H1 (cell line): ENCODE results near the gene PET100. TPM values are rescaled to one million over a fixed set of nuclear protein-coding genes. Genes with fewer than 3 reads are reported as not detected.

Experiments
- CTCF ChIA-PET: fragments of 300-600 bp; sonication (Branson Sonifier 250); formaldehyde crosslinking; loops from one replicate; lab custom pipeline; 2021; ENCODE audit not compliant: partially characterized antibody; lab: Charles Lee
- POLR2A ChIA-PET: fragments of 300-600 bp; sonication (Branson Sonifier 250); formaldehyde crosslinking; loops from one replicate; lab custom pipeline; 2021; ENCODE audit warnings: inconsistent platforms; ENCODE audit not compliant: partially characterized antibody; lab: Charles Lee
- DNase-seq, 2 experiments: peaks; one replicate each; pipeline versions ENCODE4 v3.0.0 to v3.0.0-alpha.2; 2010 to 2022; ENCODE audit warnings: low spot score in 2 of 2, low read depth in 1 of 2, mixed read lengths in 1 of 2
- FAIRE-seq: peaks from 2 replicates; lab custom pipeline; 2011; peaks lifted over from hg19 to GRCh38; lab: Jason Lieb, UNC
- H2AFZ ChIP-seq: 2 replicates; pipeline ENCODE4 v1.8.1; 2012; ENCODE audit warnings: low read length, inconsistent platforms
- H2AK5ac ChIP-seq: 2 replicates; pipeline ENCODE4 v1.6.1; 2013; ENCODE audit warnings: low read depth, low read length
- H2BK120ac ChIP-seq: replicated peaks from 2 replicates; pipeline ENCODE3; 2013; ENCODE audit warnings: low read depth, low read length, inconsistent platforms
- H2BK12ac ChIP-seq: 2 replicates; pipeline ENCODE4 v1.6.1; 2013; ENCODE audit warnings: low read depth, low read length
- H2BK15ac ChIP-seq: 2 replicates; pipeline ENCODE4 v1.6.1; 2013; ENCODE audit warnings: low read length
- H2BK20ac ChIP-seq: 2 replicates; pipeline ENCODE4 v1.6.1; 2013; ENCODE audit warnings: low read length
- H2BK5ac ChIP-seq: 2 replicates; pipeline ENCODE4 v1.6.1; 2013; ENCODE audit warnings: low read depth, low read length
- H3K14ac ChIP-seq: 2 replicates; pipeline ENCODE4 v1.6.1; 2013; ENCODE audit warnings: inconsistent platforms; ENCODE audit not compliant: insufficient read length
- H3K18ac ChIP-seq: 2 replicates; pipeline ENCODE4 v1.6.1; 2013; ENCODE audit warnings: low read length; ENCODE audit errors: extremely low read depth
- H3K23ac ChIP-seq: 2 replicates; pipeline ENCODE4 v1.6.1; 2013; ENCODE audit warnings: inconsistent platforms; ENCODE audit not compliant: insufficient read length
- H3K23me2 ChIP-seq: 2 replicates; pipeline ENCODE4 v1.6.1; 2013; ENCODE audit warnings: low read depth, low read length
- H3K27ac ChIP-seq: 2 replicates; pipeline ENCODE4 v1.6.1; 2011; ENCODE audit warnings: low read depth, low read length, inconsistent platforms
- H3K27me3 ChIP-seq, 4 experiments: replicated peaks in 1 of 4; 1 replicate in 1 of 4; 2 replicates in 3 of 4; pipeline versions ENCODE4 v1.6.1 to v1.8.1; 2011 to 2013; ENCODE audit warnings: low read length in 3 of 4, mild to moderate bottlenecking in 3 of 4, inconsistent platforms in 2 of 4, mixed read lengths in 2 of 4, moderate library complexity in 1 of 4; ENCODE audit not compliant: control insufficient read depth in 3 of 4, insufficient read depth in 3 of 4; ENCODE audit errors: extremely low read depth in 1 of 4
- H3K36me3 ChIP-seq, 4 experiments: 2 replicates each; pipeline versions ENCODE4 v1.6.1 to v1.8.1; 2011 to 2013; ENCODE audit warnings: mild to moderate bottlenecking in 4 of 4, low read length in 3 of 4, moderate library complexity in 2 of 4, control low read depth in 1 of 4, inconsistent platforms in 1 of 4; ENCODE audit not compliant: insufficient read depth in 4 of 4, control insufficient read depth in 2 of 4
- H3K4ac ChIP-seq: replicated peaks from 2 replicates; pipeline ENCODE3; 2013; ENCODE audit warnings: low read length, low read depth, mixed read lengths, inconsistent platforms; ENCODE audit not compliant: insufficient read length
- H3K4me1 ChIP-seq, 4 experiments: replicated peaks in 1 of 4; 1 replicate in 1 of 4; 2 replicates in 3 of 4; pipeline versions ENCODE4 v1.6.1 to v1.8.1; 2011 to 2013; ENCODE audit warnings: low read length in 3 of 4, inconsistent platforms in 2 of 4, mixed read lengths in 1 of 4; ENCODE audit not compliant: insufficient read depth in 4 of 4, control insufficient read depth in 3 of 4
- H3K4me2 ChIP-seq, 2 experiments: 2 replicates each; pipeline versions ENCODE4 v1.6.1 to v1.8.1; 2011 to 2013; ENCODE audit warnings: low read depth in 2 of 2, low read length in 2 of 2, control low read depth in 1 of 2, inconsistent platforms in 1 of 2, mild to moderate bottlenecking in 1 of 2; ENCODE audit not compliant: insufficient read depth in 1 of 2
- H3K4me3 ChIP-seq, 4 experiments: fragments of 200-600, 300-600 bp in 1 of 4; sonication (generic), shearing (Covaris generic), sonication (Bioruptor Twin) in 1 of 4; 2 replicates each; pipeline versions ENCODE4 v1.5.1 to v1.8.1; 2011 to 2016; ENCODE audit warnings: low read length in 4 of 4, low read depth in 3 of 4, control low read depth in 2 of 4, inconsistent platforms in 2 of 4, mild to moderate bottlenecking in 2 of 4, mixed read lengths in 1 of 4, moderate library complexity in 1 of 4; ENCODE audit not compliant: insufficient read depth in 2 of 4; ENCODE audit errors: extremely low read depth in 1 of 4
- H3K56ac ChIP-seq: replicated peaks from 2 replicates; pipeline ENCODE3; 2013; ENCODE audit warnings: low read depth, mild to moderate bottlenecking, mixed read lengths, low read length, inconsistent platforms; ENCODE audit not compliant: insufficient read length
- H3K79me1 ChIP-seq: 2 replicates; pipeline ENCODE4 v1.6.1; 2013; ENCODE audit warnings: low read depth, low read length, control low read depth
- H3K79me2 ChIP-seq, 2 experiments: 2 replicates each; pipeline versions ENCODE4 v1.6.1 to v1.8.1; 2012 to 2013; ENCODE audit warnings: low read length in 2 of 2, mild to moderate bottlenecking in 2 of 2, inconsistent platforms in 1 of 2; ENCODE audit not compliant: insufficient read depth in 2 of 2, control insufficient read depth in 1 of 2
- H3K9ac ChIP-seq, 4 experiments: replicated peaks in 1 of 4; 1 replicate in 1 of 4; 2 replicates in 3 of 4; pipeline versions ENCODE4 v1.6.1 to v1.8.1; 2011 to 2013; ENCODE audit warnings: low read depth in 3 of 4, low read length in 3 of 4, control low read depth in 2 of 4, mild to moderate bottlenecking in 2 of 4, moderate library complexity in 2 of 4, inconsistent platforms in 1 of 4; ENCODE audit errors: extremely low read depth in 1 of 4
- H3K9me3 ChIP-seq, 2 experiments: 2 replicates each; pipeline versions ENCODE4 v1.6.1 to v1.8.1; 2012 to 2013; ENCODE audit warnings: mild to moderate bottlenecking in 2 of 2, moderate library complexity in 2 of 2, control low read depth in 1 of 2, inconsistent platforms in 1 of 2, low read depth in 1 of 2, low read length in 1 of 2, mixed read lengths in 1 of 2; ENCODE audit not compliant: insufficient read depth in 2 of 2
- H4K20me1 ChIP-seq, 2 experiments: replicated peaks in 1 of 2; 2 replicates each; pipeline versions ENCODE3 to v1.8.1; 2011 to 2013; ENCODE audit warnings: inconsistent platforms in 2 of 2, low read length in 2 of 2, mild to moderate bottlenecking in 1 of 2; ENCODE audit not compliant: insufficient read depth in 2 of 2, control insufficient read depth in 1 of 2
- H4K5ac ChIP-seq: 2 replicates; pipeline ENCODE4 v1.6.1; 2013; ENCODE audit warnings: low read length, low read depth, mixed read lengths, inconsistent platforms; ENCODE audit not compliant: insufficient read length
- H4K8ac ChIP-seq: 2 replicates; pipeline ENCODE4 v1.8.0; 2013; ENCODE audit warnings: mild to moderate bottlenecking, moderate library complexity, low read length, inconsistent platforms; ENCODE audit not compliant: insufficient read depth; ENCODE audit errors: extremely low read depth
- H4K91ac ChIP-seq: replicated peaks from 2 replicates; pipeline ENCODE3; 2013; ENCODE audit warnings: low read length, mixed read lengths, inconsistent platforms; ENCODE audit not compliant: insufficient read length
- CBX8 ChIP-seq: fragments of 300-800, 300-1000 bp; sonication (generic); IDR thresholded peaks from 2 replicates; pipeline ENCODE4 v1.7.1; 2016; ENCODE audit warnings: low read depth, low read length, borderline replicate concordance
- JUN ChIP-seq: IDR thresholded peaks from 2 replicates; pipeline ENCODE4 v1.6.1; 2011; ENCODE audit warnings: low read depth, mild to moderate bottlenecking, improper control_type of control experiment, low read length
- RAD21 ChIP-seq, 2 experiments: IDR thresholded peaks in 1 of 2; conservative IDR thresholded peaks in 1 of 2; 2 replicates each; pipeline ENCODE4 v1.6.1; 2011; ENCODE audit warnings: low read depth in 2 of 2, low read length in 2 of 2, improper control_type of control experiment in 1 of 2, inconsistent platforms in 1 of 2, mild to moderate bottlenecking in 1 of 2, moderate library complexity in 1 of 2
- SP2 ChIP-seq: IDR thresholded peaks from 2 replicates; pipeline ENCODE4 v1.6.1; 2012; ENCODE audit warnings: mild to moderate bottlenecking, low read length, inconsistent platforms
- TBP ChIP-seq: IDR thresholded peaks from 2 replicates; pipeline ENCODE4 v1.6.1; 2011; ENCODE audit warnings: low read depth, low read length, improper control_type of control experiment
- ZNF274 ChIP-seq: IDR thresholded peaks from 2 replicates; pipeline ENCODE4 v1.7.0; 2012; ENCODE audit warnings: low read length, borderline replicate concordance; ENCODE audit errors: extremely low read depth
- whole genome bisulfite sequencing, 2 experiments: shearing (Covaris generic) in 1 of 2; methylation state at CpG; one replicate each; pipeline versions ENCODE4 v1.1.6 to v1.1.7; 2013 to 2015; ENCODE audit warnings: low lambda C conversion rate in 2 of 2, mixed read lengths in 2 of 2, inconsistent platforms in 1 of 2, low coverage in 1 of 2, missing lambda C conversion rate in 1 of 2; ENCODE audit not compliant: insufficient replicate concordance in 2 of 2, insufficient coverage in 1 of 2, insufficient read length in 1 of 2; ENCODE audit errors: extremely low coverage in 1 of 2, missing lambda C conversion rate in 1 of 2; 5-methylcytosine and 5-hydroxymethylcytosine counted together
- polyA plus RNA-seq, 7 experiments: library from polyadenylated mRNA; depleted of rRNA in 3 of 7; stranded (reverse) in 5 of 7; unstranded in 2 of 7; fragments of >200 nt in 5 of 7; fragments of 200-250 nt in 2 of 7; gene quantifications; 1 replicate in 5 of 7; 2 replicates in 1 of 7; 4 replicates in 1 of 7; pipeline versions ENCODE4 v1.2.1 to v1.2.3, GENCODE V29; 2011 to 2013; ENCODE audit warnings: missing spikeins in 2 of 7, mixed read lengths in 2 of 7
- total RNA-seq: library from RNA; stranded (reverse); fragmentation: NEBNext Ultra II Directional; extraction: Animal tissue kit (Norgen Biotek cat#: 25700); gene quantifications from 2 replicates; pipeline ENCODE4 v1.2.1, GENCODE V29; 2021
- TF ChIP-seq, protein P1 (sequence below), 3 experiments: IDR thresholded peaks; 1 replicate in 2 of 3; 2 replicates in 1 of 3; pipeline versions ENCODE4 v1.5.1 to v1.6.1; 2011; ENCODE audit warnings: low read length in 3 of 3, mild to moderate bottlenecking in 3 of 3, inconsistent platforms in 2 of 3, low read depth in 1 of 3, moderate library complexity in 1 of 3; ENCODE audit not compliant: insufficient read depth in 1 of 3; ENCODE audit errors: control extremely low read depth in 1 of 3
- TF ChIP-seq, protein P2 (sequence below): IDR thresholded peaks from 2 replicates; pipeline ENCODE4 v1.6.1; 2012; ENCODE audit warnings: low read length, inconsistent platforms

The PET100 gene
- total and polyA plus RNA-seq, 2 of the 8 experiments (the other 6 are each of a cell fraction or from before 2014, with no cell fraction given) = 80.8 to 105 TPM

DNA sequence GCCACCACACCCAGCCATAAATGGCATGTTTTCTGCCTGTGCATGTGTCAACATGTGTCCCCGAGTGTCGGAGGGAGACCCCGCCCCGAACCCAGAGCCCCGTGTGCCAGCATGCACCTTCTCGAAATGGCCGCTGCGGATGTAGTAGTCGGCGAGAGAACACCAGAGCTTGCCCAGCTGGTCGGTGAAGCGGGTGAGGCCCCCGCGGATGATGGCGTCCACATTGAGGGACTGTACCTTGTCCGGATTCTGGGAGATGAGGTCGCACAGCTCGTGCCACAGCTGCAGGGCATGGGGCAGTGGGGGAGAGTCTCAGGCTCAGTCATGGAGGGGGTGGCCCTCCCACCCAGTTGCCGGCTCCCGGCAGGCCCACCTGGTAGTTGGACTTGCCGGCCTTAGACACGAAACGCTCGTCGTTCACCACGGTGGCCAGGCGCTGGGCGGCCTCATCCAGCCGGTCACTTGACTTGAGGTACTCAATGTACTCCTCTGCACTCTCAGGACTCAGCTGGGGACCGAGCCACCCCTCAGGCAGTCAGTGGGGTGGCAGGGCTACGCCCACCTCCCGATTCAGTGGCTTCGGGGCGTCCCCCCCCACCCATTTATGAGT is 3.7 kb upstream of the PET100 start:
- Histone ChIP-seq H3K27me3 (no peaks in the 10 kb centered on the region), H4K20me1 (peaks cover 4 to 22% of the 10 kb centered on the region in 2 experiments), H3K4me1 (peaks cover 0 to 10% (median 3%) of the 10 kb centered on the region in 4 experiments; a peak in 4 of 7 replicates), H2BK120ac (no peak overlapping the region), H2BK12ac (no peak overlapping the region), H4K5ac (no peak overlapping the region), H2BK5ac (no peak overlapping the region), H2AK5ac (no peak overlapping the region), H3K9me3 (no peaks in the 10 kb centered on the region), H3K4me2 (no peak overlapping the region), H3K23me2 (peaks cover 14% of the 10 kb centered on the region), H3K79me2 (peaks cover 10 to 44% of the 10 kb centered on the region in 2 experiments; a peak in 3 of 4 replicates), H3K23ac (no peak overlapping the region), H3K36me3 (peaks cover 8 to 25% (median 20%) of the 10 kb centered on the region in 4 experiments; a peak in 5 of 8 replicates), H3K4me3 (no peak overlapping the region), H3K18ac (no peak overlapping the region), H4K8ac (no peak overlapping the region), H4K91ac (no peak overlapping the region), H2AFZ (no peak overlapping the region), H3K4ac (no peak overlapping the region), H2BK20ac (no peak overlapping the region), H3K9ac (no peak overlapping the region), H3K79me1 (peaks cover 31% of the 10 kb centered on the region), H2BK15ac (no peak overlapping the region), H3K14ac (no peak overlapping the region), H3K56ac (no peak overlapping the region), H3K27ac (no peak overlapping the region)
- ChIA-PET CTCF (interaction anchor here (0.7 to 2.7 kb wide), 3 partner anchors 15 to 262 kb away, joined by 3 to 6 read pairs (median 5); no protein-coding TSS in a partner anchor), POLR2A (interaction anchor here (1.1 to 6.4 kb wide), 3 partner anchors 8 to 20 kb away, joined by 3 to 34 read pairs (median 4); partner anchors contain the start of gene PCP2)
- DNase-seq = no peak
- no peak for FAIRE-seq
- WGBS, 2 experiments = 97% methylated on average over 30 of the region's 34 CpGs; no CpG with 5 or more reads in 1 of the 2 experiments
- TF ChIP-seq, protein P1, sequence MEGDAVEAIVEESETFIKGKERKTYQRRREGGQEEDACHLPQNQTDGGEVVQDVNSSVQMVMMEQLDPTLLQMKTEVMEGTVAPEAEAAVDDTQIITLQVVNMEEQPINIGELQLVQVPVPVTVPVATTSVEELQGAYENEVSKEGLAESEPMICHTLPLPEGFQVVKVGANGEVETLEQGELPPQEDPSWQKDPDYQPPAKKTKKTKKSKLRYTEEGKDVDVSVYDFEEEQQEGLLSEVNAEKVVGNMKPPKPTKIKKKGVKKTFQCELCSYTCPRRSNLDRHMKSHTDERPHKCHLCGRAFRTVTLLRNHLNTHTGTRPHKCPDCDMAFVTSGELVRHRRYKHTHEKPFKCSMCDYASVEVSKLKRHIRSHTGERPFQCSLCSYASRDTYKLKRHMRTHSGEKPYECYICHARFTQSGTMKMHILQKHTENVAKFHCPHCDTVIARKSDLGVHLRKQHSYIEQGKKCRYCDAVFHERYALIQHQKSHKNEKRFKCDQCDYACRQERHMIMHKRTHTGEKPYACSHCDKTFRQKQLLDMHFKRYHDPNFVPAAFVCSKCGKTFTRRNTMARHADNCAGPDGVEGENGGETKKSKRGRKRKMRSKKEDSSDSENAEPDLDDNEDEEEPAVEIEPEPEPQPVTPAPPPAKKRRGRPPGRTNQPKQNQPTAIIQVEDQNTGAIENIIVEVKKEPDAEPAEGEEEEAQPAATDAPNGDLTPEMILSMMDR (IDR thresholded peaks at IDR 0.05; ENCODE audit: control extremely low read depth in 1 of 3, insufficient read depth in 1 of 3, low read depth in 1 of 3, low read length in 3 of 3) = no peak
- TF ChIP-seq ZNF274 = no peak
- TF ChIP-seq, protein P2, sequence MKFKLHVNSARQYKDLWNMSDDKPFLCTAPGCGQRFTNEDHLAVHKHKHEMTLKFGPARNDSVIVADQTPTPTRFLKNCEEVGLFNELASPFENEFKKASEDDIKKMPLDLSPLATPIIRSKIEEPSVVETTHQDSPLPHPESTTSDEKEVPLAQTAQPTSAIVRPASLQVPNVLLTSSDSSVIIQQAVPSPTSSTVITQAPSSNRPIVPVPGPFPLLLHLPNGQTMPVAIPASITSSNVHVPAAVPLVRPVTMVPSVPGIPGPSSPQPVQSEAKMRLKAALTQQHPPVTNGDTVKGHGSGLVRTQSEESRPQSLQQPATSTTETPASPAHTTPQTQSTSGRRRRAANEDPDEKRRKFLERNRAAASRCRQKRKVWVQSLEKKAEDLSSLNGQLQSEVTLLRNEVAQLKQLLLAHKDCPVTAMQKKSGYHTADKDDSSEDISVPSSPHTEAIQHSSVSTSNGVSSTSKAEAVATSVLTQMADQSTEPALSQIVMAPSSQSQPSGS = no peak
- no peak for TF ChIP-seq TBP
- TF ChIP-seq SP2 = no peak
- no peak for TF ChIP-seq RAD21 (IDR thresholded peaks at IDR 0.05 in 1 of 2, conservative IDR thresholded peaks at IDR 0.05 in 1 of 2; ENCODE audit: low read depth in 2 of 2, low read length in 2 of 2)
- no peak for TF ChIP-seq CBX8
- TF ChIP-seq JUN = no peak
